PC-9 (cell line): ENCODE results near the gene PTK6. TPM values are rescaled to one million over a fixed set of nuclear protein-coding genes. Genes with fewer than 3 reads are reported as not detected.

Experiments used
- BruUV-seq: library from RNA; stranded (reverse); fragments of 400-500 nt; replicated peaks from 2 replicates; lab custom pipeline; 2021; lab: Mats Ljungman, UMichigan
- CTCF ChIA-PET: fragments of 300-600 bp; sonication (Branson Sonifier 250); formaldehyde crosslinking; loops from one replicate; lab custom pipeline; 2022; ENCODE audit warnings: antibody characterized with exemption; lab: Charles Lee
- POLR2A ChIA-PET: fragments of 300-600 bp; sonication (Branson Sonifier 250); formaldehyde crosslinking; loops from one replicate; lab custom pipeline; 2022; ENCODE audit warnings: antibody characterized with exemption; ENCODE audit not compliant: unreplicated experiment; lab: Charles Lee
- DNase-seq, 2 experiments: peaks; one replicate each; pipeline versions ENCODE4 v3.0.0 to v3.0.0-alpha.2; 2015 to 2022; ENCODE audit warnings: mixed read lengths in 1 of 2
- H2AFZ ChIP-seq: fragments of 200-600 bp; sonication (generic); 2 replicates; pipeline ENCODE4 v1.8.1; 2017; ENCODE audit warnings: antibody characterized with exemption
- H3F3A ChIP-seq: fragments of 200-600 bp; sonication (generic); 2 replicates; pipeline ENCODE4 v1.8.1; 2017; ENCODE audit warnings: antibody characterized with exemption, mild to moderate bottlenecking, low read depth; ENCODE audit not compliant: insufficient read depth
- H3K27ac ChIP-seq: fragments of 200-600 bp; sonication (generic); 2 replicates; pipeline ENCODE4 v1.6.1; 2016; ENCODE audit warnings: mixed run types
- H3K27me3 ChIP-seq: fragments of 200-600 bp; sonication (generic); 2 replicates; pipeline ENCODE4 v1.6.1; 2016; ENCODE audit warnings: low read depth, mixed run types; ENCODE audit not compliant: insufficient read depth
- H3K36me3 ChIP-seq: fragments of 200-600 bp; sonication (generic); 2 replicates; pipeline ENCODE4 v1.6.1; 2016; ENCODE audit warnings: low read depth, mixed run types
- H3K4me1 ChIP-seq: fragments of 200-600 bp; sonication (generic); replicated peaks from 2 replicates; pipeline ENCODE4 v1.6.1; 2016; ENCODE audit warnings: mixed run types; ENCODE audit not compliant: insufficient read depth
- H3K4me2 ChIP-seq: fragments of 200-600 bp; sonication (generic); 2 replicates; pipeline ENCODE4 v1.6.1; 2017; ENCODE audit warnings: mixed run types
- H3K4me3 ChIP-seq: fragments of 200-600 bp; sonication (generic); 2 replicates; pipeline ENCODE4 v1.6.1; 2016; ENCODE audit warnings: mixed run types
- H3K79me2 ChIP-seq: fragments of 200-600 bp; sonication (generic); 2 replicates; pipeline ENCODE4 v1.6.1; 2017; ENCODE audit warnings: low read depth, mixed run types
- H3K9me2 ChIP-seq: fragments of 200-600 bp; sonication (generic); 2 replicates; pipeline ENCODE4 v1.8.1; 2017; ENCODE audit warnings: mild to moderate bottlenecking; ENCODE audit not compliant: insufficient read depth
- H3K9me3 ChIP-seq: fragments of 200-600 bp; sonication (generic); 2 replicates; pipeline ENCODE4 v1.8.1; 2016; ENCODE audit warnings: low read depth; ENCODE audit not compliant: insufficient read depth
- H4K20me1 ChIP-seq: fragments of 200-600 bp; sonication (generic); 2 replicates; pipeline ENCODE4 v1.8.1; 2017; ENCODE audit not compliant: insufficient read depth
- CTCF ChIP-seq: fragments of 200-600 bp; sonication (generic); conservative IDR thresholded peaks from 2 replicates; pipeline ENCODE4 v1.6.1; 2017; ENCODE audit warnings: mixed run types, antibody characterized with exemption, mild to moderate bottlenecking, moderate library complexity
- EZH2 ChIP-seq: fragments of 200-600 bp; sonication (generic); IDR thresholded peaks from 2 replicates; pipeline ENCODE4 v1.8.0; 2017; ENCODE audit warnings: antibody characterized with exemption, low read depth
- intact Hi-C: fragments of 100-400 bp; cut with micrococcal nuclease; formaldehyde crosslinking; loops from one replicate; pipeline ENCODE4 v1.10.0; 2022; ENCODE audit not compliant: unreplicated experiment
- total RNA-seq: library from RNA; stranded (reverse); gene quantifications from 2 replicates; pipeline ENCODE4 v1.2.3, GENCODE V29; 2021

The PTK6 gene
- total RNA-seq, 1 experiment from 2014 or later: 12.9 TPM

GRCh38 chr20:63564036-63564810, 27.0 kb upstream of the PTK6 start:
- H3K27me3 ChIP-seq: no peaks in the 10 kb centered on the region
- no peak overlapping the region for H3K27ac ChIP-seq
- intact Hi-C loops: no loop called here
- H3K79me2 ChIP-seq: no peaks in the 10 kb centered on the region
- no peak overlapping the region for H2AFZ ChIP-seq
- TF ChIP-seq EZH2: no peak
- TF ChIP-seq CTCF: no peak
- no peak overlapping the region for H3K4me2 ChIP-seq
- peaks cover 3% of the 10 kb centered on the region; the same call in 1 of the 2 replicates for H3F3A ChIP-seq
- no peaks in the 10 kb centered on the region for H3K9me3 ChIP-seq
- BruUV-seq: no TSS peak
- H4K20me1 ChIP-seq: no peaks in the 10 kb centered on the region
- DNase-seq: no peak
- no peaks in the 10 kb centered on the region for H3K9me2 ChIP-seq
- CTCF ChIA-PET: no interaction called here
- no peak overlapping the region for H3K4me3 ChIP-seq
- H3K36me3 ChIP-seq: no peaks in the 10 kb centered on the region
- POLR2A ChIA-PET: no interaction called here
- no peaks in the 10 kb centered on the region for H3K4me1 ChIP-seq

GRCh38 chr20:63563225-63563935, 26.2 kb upstream of the PTK6 start:
- H3K4me3 ChIP-seq: no peak overlapping the region
- H3F3A ChIP-seq: peaks cover 7% of the 10 kb centered on the region
- no peaks in the 10 kb centered on the region for H3K79me2 ChIP-seq
- no peaks in the 10 kb centered on the region for H3K36me3 ChIP-seq
- intact Hi-C loops: no loop called here
- no peaks in the 10 kb centered on the region for H3K9me3 ChIP-seq
- no peak for DNase-seq
- no peak overlapping the region for H3K4me2 ChIP-seq
- no peak overlapping the region for H2AFZ ChIP-seq
- H3K27me3 ChIP-seq: no peaks in the 10 kb centered on the region
- H3K9me2 ChIP-seq: no peaks in the 10 kb centered on the region
- BruUV-seq: no TSS peak
- no peak for TF ChIP-seq EZH2
- no peak for TF ChIP-seq CTCF
- H3K27ac ChIP-seq: no peak overlapping the region
- H3K4me1 ChIP-seq: no peaks in the 10 kb centered on the region
- ChIA-PET POLR2A (no interaction called here), CTCF (no interaction called here)
- no peaks in the 10 kb centered on the region for H4K20me1 ChIP-seq

GRCh38 chr20:63562461-63563224, 25.5 kb upstream of the PTK6 start:
- CTCF ChIA-PET: no interaction called here
- DNase-seq: no peak
- intact Hi-C loops: no loop called here
- Histone ChIP-seq H3K4me3 (no peak overlapping the region), H2AFZ (no peak overlapping the region), H3F3A (peaks cover 5% of the 10 kb centered on the region), H3K9me3 (no peaks in the 10 kb centered on the region), H3K27me3 (no peaks in the 10 kb centered on the region), H3K4me1 (no peaks in the 10 kb centered on the region), H3K27ac (no peak overlapping the region), H4K20me1 (no peaks in the 10 kb centered on the region), H3K79me2 (no peaks in the 10 kb centered on the region), H3K4me2 (no peak overlapping the region), H3K36me3 (no peaks in the 10 kb centered on the region), H3K9me2 (no peaks in the 10 kb centered on the region)
- no TSS peak for BruUV-seq
- POLR2A ChIA-PET: no interaction called here
- TF ChIP-seq EZH2 (no peak), CTCF (no peak)
